ENCODE data around the gene UBN2.
A peak's percentile ranks its signal among the peaks of the same experiment; 100 is the strongest.
"Not testable (repeated sequence)": the region's sequence is repeated elsewhere in the genome, so short reads cannot be mapped to it uniquely, and the experiment has no call there.

The UBN2 gene

GRCh38 chr7:139230774-139231512 is at the start of gene UBN2:
Gene UBN2 (plus strand): TSS chr7:139231237. CDS start chr7:139231485, 248 bp downstream.
- DNase-seq: peak; percentile 90

- no peak for DNase-seq
These were observed 49.6 kb upstream of the UBN2 start for GRCh38 chr7:139181404-139181803.

DNA sequence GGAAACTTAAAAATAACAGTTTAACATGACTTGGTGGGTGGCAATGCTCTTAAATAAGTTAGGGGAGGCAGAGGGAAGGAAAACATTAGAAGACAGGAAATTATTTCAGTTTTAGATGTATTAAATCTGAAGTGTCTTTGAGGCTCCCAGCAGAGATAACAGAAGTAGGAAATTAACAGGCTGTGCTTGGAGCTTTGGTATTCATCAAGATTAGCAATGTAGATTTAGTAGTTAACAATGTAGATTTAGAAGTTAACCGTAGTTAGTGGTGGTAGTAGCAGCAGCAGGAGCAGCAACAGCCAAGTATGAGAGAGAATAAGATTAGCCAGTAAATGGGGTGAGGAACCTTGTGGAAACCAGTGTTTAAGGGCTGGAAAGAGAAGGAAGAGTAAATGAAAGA is 48.7 kb upstream of the UBN2 start:
- DNase-seq: no peak

GRCh38 chr7:139183251-139183650 is 47.8 kb upstream of the UBN2 start:
- no peak for DNase-seq

DNA sequence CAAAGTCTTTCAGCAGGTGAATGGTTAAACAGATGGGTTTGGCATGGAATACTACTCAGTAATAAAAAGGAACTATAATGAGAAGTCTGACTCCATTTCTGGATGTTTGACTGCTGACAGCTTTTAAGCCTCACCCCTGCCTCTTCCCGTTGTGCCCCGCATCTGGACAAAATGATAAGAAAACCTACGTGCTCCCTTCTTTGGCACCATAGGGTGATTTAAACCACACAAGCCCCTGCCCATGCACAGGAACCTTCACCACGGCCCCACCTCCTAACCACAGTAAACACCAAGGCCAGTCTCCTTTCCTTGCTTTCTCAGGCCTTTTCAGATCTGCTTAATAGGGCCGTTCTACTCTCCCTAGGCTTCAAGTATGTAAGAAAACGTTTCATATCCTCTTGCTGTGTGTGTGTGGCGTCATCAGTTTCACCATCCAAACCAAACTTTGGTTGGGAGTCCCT is 47.1 kb upstream of the UBN2 start:
- no peak for DNase-seq

- DNase-seq: no peak
These were observed 44.9 kb upstream of the UBN2 start for GRCh38 chr7:139186146-139186545.

- no peak for DNase-seq
These were observed 41.7 kb upstream of the UBN2 start for GRCh38 chr7:139189357-139189756.

DNA sequence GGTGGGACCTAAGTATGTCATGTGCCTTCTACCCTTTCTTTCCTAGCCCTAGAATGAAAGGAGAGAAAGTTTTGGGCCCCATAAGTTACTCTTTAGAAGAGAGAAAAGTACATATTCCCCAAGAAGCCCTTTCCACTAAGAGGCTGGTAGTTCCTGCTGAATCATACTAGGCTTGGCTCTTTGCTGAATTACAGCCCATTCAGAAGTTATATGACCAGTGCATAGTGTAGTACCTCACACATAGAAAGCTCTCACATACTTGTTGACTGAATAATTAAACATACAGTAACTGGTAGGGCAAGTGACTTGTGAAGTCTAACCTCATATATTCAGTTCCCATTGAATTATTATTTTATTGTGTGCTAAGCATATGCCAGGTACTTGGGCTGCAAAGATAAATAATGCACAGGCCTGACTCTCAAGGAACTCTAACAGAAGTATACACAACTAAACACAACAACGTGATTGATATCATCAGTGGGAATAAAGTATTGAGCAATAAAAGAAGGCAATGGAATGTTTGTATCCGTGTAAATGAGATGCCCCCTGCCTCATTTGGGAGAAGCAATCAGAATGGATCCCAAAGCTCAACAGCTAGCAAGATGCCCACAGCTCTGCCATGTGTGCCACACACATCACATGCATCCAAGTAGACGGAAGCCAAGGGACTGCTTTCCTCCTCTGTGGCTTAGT is 38.9 kb upstream of the UBN2 start:
- no peak for DNase-seq

DNA sequence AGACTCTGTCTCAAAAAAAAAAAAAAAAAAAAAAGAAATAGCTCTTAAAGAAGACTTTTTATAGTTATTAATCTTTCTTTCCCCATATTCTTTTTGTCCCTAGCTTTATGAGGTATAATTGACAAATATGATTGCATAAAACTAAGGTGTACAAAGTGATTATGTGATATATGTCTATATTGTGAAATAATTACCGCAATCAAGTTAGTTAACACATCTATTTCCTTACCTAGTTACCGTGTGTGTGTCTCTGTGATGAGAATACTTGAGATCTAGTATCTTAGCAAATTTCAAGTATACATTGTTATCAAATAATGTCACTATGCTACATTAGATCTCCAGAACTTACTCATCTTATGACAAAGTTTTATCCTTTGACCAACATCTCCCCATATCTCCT is 30.7 kb upstream of the UBN2 start:
- no peak for DNase-seq

DNA sequence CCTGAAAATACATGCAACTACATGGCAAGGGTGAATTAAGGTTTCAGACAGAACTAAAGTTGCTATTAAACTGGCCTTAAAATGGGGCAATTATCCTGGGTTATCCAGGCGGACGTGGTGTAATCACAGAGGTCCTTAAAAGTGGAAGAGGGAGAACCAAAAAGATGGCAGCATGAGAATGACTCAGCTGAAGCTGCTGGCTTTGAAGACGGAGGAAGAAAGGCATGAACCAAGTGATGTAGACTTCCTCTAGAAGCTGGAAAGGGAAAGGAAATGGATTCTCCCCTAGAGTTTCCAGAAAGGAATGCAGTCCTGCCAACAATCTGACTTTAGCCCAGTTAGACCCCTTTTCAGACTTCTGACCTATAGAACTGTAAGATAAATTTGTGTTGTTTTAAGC is 27.0 kb upstream of the UBN2 start:
- DNase-seq: no peak

GRCh38 chr7:139205843-139206242 is 25.2 kb upstream of the UBN2 start:
- DNase-seq: no peak

DNA sequence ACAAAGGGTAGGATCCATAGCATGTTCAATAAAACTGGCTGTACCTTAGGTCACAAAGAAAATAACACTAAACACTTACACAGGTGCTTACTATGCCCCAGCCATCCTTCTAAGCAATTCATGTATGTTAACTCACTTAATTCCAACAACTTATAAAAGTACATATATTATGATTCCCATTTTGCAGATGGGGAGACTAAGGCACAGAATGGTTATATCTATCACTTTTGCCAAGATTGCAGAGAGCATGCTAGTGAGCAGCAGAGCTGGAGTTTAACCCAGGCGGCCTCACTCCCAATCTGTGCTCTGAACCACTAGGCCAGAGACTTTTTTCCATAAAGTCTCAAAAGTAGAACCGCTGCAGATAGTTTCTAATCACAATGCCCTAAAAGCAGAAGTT is 18.9 kb upstream of the UBN2 start:
- DNase-seq: no peak

DNA sequence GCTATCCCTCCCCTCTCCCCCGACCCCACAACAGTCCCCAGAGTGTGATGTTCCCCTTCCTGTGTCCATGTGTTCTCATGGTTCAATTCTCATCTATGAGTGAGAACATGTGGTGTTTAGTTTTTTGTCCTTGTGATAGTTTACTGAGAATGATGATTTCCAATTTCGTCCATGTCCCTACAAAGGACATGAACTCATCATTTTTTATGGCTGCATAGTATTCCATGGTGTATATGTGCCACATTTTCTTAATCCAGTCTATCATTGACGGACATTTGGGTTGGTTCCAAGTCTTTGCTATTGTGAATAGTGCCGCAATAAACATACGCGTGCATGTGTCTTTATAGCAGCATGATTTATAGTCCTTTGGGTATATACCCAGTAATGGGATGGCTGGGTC is 17.5 kb upstream of the UBN2 start:
- DNase-seq: not testable (repeated sequence)

- no peak for DNase-seq
These were observed 12.9 kb upstream of the UBN2 start for GRCh38 chr7:139218173-139218572.

DNA sequence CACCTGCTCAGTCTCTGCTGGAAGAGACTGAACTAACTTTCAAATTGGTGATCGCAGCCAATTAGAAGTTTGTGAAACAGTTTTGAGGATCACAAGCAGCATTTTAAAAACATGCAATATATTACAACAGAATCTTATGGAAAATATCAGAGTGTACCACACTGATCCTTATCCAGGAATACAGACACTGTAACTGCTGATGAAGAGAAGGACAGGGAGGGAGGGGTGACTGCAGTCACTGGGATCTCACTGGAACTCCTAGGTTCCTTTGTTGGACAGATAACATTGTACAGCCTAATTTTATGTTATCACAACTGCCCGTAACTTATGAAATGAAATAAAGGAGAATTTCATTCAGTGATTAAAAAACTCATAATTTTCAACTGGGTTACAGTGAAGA is 6.8 kb upstream of the UBN2 start:
- DNase-seq: no peak

DNA sequence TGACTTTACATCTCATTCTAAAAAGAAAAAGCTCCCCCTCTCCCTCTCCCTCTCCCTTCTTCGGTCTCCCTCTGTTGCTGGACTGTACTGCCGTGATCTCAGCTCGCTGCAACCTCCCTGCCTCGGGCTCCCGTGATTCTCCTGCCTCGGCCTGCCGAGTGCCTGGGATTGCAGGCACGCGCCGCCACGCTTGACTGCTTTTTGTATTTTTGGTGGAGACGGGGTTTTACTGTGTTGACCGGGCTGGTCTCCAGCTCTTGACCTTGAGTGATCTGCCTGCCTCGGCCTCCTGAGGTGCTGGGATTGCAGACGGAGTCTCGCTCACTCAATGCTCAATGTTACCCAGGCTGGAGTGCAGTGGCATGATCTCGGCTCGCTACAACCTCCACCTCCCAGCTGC is 6.2 kb upstream of the UBN2 start:
- not testable (repeated sequence) for DNase-seq

- DNase-seq: not testable (repeated sequence)
These were observed 5.5 kb upstream of the UBN2 start for GRCh38 chr7:139225286-139226157.

GRCh38 chr7:139226158-139226515 is 4.9 kb upstream of the UBN2 start:
- not testable (repeated sequence) for DNase-seq

DNA sequence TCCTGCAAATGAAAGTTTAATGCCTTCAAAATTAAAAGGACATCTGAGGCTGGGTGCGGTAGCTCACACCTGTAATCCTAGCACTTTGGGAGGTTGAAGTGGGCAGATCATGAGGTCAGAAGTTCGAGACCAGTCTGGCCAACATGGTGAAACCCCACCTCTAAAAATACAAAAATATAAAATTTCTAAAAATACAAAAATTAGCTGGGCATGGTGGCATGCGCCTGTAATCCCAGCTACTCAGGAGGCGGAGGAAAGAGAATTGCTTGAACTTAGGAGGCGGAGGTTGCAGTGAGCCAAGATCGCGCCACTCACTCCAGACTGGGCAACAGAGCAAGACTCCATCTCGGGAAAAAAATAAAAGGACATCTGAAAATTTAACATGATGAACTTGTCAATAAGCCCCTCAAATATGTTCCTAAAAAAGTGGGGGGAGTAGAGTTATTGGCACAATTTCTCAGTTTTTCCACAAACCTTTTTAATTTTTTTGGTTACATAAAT is 4.0 kb upstream of the UBN2 start:
- DNase-seq: not testable (repeated sequence)

GRCh38 chr7:139230023-139230422 is 1.0 kb upstream of the UBN2 start:
- DNase-seq: no peak

GRCh38 chr7:139230484-139230773 is 608 bp upstream of the UBN2 start:
- no peak for DNase-seq

DNA sequence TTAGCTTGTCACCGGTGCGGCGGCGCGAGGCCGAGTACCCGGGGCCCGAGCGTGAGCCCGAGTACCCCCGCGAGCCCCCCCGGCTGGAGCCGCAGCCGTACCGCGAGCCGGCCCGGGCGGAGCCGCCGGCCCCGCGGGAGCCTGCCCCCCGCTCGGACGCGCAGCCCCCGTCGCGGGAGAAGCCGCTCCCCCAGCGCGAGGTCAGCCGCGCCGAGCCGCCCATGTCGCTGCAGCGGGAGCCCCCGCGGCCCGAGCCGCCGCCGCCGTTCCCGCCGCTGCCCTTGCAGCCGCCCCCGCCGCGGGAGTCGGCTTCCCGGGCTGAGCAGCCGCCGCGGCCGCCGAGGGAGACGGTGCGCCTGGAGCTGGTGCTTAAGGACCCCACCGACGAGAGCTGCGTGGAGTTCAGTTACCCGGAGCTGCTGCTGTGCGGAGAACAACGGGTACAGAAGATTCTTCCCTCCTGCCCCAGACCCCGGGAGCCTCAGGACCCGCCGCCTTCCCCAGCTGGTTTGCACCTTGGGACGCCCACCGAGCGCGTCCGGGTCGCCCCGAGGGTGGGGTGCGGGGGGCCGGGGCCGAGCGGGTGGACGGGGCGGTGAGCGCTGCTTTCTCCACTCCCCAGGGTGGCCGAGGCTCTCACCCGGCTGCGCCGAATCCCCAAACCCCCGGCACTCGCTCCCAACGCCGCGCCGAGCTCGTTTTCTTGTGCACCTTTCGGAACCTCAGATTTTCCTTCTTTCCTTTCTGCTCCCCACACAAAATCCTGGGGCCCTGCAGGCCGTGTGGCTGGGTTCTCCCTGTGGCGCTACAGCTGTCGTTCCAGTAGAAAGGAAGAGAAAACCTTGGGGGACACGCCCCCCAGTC is 708 bp downstream of the UBN2 start:
- DNase-seq: peak; percentile 25

DNA sequence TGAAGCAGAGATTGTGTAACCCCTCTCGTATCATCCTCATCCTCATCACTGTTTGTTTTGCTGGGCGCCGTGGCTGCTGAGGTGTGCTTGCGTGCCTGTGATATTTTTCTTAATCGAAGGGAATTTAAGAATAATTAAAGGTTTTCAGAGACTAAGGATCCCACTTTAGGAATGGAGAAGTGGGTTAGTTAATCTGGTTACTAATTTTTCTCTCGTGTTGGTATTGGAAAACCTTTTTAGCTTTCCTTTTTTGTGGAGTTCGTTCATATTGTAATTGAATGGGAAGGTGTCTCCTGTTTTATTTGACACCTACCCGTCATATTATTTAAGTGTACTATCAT is 1.3 kb downstream of the UBN2 start:
- DNase-seq: no peak
